ENCODE data around the gene CDKAL1.

GRCh38 chr6:20840675-20841074 lies 306.4 kb downstream of the CDKAL1 start:
- TF ChIP-seq ELF4 (IDR thresholded peaks at IDR 0.05), result no peak
- TF ChIP-seq FOXM1 (IDR thresholded peaks at IDR 0.05; ENCODE audit: borderline replicate concordance), result no peak
- no peak for TF ChIP-seq L3MBTL2 (conservative IDR thresholded peaks at IDR 0.05)
- no peak for TF ChIP-seq SP1 (IDR thresholded peaks at IDR 0.05)
- TF ChIP-seq FOXA1 (IDR thresholded peaks at IDR 0.05), result no peak
- TF ChIP-seq FOXK2 (IDR thresholded peaks at IDR 0.05), result no peak
- no peak for TF ChIP-seq CTBP1 (IDR thresholded peaks at IDR 0.05; ENCODE audit: borderline replicate concordance)
- no peak for TF ChIP-seq HDGF (IDR thresholded peaks at IDR 0.05; ENCODE audit: borderline replicate concordance)
- TF ChIP-seq, protein P1, sequence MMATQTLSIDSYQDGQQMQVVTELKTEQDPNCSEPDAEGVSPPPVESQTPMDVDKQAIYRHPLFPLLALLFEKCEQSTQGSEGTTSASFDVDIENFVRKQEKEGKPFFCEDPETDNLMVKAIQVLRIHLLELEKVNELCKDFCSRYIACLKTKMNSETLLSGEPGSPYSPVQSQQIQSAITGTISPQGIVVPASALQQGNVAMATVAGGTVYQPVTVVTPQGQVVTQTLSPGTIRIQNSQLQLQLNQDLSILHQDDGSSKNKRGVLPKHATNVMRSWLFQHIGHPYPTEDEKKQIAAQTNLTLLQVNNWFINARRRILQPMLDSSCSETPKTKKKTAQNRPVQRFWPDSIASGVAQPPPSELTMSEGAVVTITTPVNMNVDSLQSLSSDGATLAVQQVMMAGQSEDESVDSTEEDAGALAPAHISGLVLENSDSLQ (IDR thresholded peaks at IDR 0.05), result no peak
